NCI-H526 (cell line): Measurements from ENCODE around the gene MPL.

ENCODE experiments used
- DNase-seq, 2 experiments: peaks; one replicate each; lab custom pipeline; 2025; lab: John Stamatoyannopoulos, UW

MPL gene

DNA sequence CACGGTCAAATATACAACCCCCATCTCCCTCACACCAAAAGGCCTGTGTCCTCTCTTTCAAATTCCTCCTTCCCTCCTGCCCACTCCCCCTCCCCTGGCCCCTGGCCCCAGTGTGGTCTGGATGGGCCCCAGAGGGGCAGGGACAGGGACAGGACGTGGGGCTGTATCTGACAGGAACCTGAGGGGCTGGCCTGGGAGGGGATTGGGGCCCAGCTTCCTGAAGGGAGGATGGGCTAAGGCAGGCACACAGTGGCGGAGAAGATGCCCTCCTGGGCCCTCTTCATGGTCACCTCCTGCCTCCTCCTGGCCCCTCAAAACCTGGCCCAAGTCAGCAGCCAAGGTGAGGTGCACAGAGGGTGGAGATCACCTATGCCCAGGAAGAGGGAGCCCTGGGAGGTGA, at the start of gene MPL:
TSS of gene MPL (plus strand) at position 231 of the 400 bp plus-strand sequence. CDS start at position 262, 31 bp downstream.
- no peak for DNase-seq

DNA sequence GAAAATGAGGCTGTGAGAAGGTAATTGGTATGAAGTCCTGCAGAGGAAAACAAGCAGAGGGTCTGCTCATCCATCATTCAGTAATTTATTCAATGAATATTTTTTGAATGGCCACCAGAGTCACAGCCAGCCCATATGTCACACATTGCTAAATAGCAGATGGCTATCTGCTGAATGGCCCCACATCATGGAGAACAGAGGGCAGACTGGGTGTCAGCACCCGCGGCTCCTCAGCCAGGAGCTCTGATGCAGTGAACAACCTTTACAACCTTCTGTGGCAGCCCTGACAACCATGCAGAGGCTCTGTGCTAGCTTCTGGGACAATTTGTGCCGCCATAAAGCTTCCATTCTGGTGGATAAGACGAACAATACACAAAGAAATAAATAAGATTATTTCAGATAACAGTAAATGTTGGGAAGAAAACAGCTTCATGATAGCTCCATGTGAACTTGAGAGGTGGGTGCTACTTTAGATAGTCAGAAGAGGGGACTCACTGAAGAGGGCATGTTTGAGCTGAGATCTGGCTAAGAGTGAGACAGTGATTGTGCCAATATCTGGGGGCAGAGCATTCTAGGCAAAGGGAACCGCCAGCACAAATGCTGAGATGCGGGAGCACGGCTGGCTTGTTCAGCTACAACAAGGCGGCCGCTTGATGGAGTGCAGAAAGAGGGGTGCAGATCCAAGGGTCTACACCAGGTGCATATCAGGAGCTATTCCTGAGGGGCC, 49.4 kb upstream of the MPL start:
- DNase-seq = no peak

GRCh38 chr1:43288785-43289706, 48.6 kb upstream of the MPL start:
- no peak for DNase-seq

- no peak for DNase-seq
Observed at GRCh38 chr1:43292216-43292615, 45.4 kb upstream of the MPL start.

DNA sequence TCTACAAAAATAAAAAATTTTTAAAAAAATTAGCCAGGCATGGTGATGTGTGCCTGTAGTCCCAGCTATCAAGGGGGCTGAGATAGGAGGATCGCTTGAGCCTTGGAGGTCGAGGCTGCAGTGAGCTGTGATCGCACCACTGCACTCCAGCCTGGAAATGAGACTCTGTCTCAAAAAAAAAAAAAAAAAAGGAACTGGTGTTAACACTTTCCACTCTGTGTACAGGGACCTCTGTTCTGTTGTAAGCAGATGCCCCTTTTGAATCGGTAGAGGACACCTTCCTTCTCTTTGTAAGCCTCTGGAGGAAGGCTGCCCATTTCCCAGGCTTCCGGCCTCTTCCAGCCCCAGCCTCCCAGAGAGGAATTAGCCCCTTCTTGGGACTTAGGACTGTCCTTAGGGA, 44.9 kb upstream of the MPL start:
- no peak for DNase-seq

DNA sequence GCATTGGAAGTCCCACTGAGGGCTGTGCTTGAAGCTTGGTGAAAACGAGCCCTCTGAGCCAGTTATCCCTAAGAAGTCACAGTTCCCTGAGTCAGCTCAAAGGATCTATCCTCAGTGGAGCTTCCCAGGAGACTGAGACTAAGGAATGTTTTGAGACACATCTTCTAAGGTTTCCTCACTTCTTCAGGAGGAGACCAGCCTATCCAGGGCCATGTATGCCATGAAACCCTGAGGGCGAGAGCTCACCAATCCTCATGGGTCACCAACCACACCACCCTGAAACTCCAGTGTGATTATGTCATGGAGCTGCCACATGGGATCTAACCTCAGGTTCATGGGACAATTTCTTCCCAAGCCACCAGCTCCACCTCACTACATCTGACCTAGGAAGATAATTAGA, 44.4 kb upstream of the MPL start:
- DNase-seq = no peak

DNA sequence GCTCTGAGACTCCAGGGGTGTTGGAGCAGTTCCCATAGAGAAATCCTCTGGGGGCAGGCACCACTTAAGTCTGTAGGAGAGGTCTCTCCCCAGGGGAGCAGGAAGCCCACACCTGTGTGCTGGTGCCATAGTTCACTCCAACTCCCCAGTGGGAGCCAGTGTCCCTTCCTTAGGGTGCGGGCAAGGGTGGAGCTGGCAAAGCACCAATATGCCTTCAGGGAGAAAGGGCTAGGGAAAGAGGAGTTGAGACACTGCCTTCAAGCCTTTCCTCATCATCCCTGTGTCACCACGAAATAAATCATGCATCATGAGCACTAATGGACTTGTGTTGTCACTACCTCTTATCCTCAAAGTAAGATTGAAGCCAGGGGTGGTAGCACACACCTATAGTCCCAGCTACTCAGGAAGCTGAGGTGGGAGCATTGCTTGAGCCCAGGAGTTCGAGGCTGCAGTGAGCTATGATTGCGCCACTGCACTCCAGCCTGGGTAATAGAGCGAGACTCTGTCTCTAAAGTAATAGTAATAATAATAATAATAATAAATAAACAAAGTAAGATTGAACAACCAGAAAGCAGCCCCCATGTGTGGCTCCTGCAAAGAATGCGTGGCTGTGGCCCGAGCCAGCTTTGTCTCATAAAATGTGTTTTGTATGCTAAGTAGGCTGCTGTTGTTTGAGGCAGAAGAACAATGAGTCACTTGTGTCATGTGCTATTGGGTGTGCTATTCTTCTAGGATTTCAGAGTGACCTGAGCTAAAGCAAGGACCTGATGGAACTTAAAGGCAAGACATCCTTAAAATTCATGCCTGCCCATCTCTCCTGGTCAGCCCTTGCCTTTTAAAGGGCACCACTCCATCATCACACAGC, 43.5 kb upstream of the MPL start:
- DNase-seq = peak; percentile 43 to 77

DNA sequence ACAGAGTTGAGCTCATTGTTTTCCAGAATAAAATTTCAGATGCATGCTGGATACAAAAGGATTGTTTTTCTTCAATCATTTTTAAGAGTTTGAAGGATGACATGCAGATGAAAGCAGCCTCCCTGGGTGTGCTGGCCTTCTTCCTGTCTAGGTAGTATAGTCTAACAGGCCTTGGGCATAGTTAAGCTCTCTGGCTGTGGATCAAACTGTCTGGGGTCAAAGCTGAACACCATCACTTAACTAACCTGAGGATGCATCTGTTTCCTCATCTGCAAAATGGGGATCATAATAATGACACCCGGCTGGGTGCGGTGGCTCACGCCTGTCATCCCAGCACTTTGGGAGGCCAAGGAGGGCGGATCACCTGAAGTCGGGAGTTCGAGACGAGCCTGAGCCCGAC, 42.9 kb upstream of the MPL start:
- no peak for DNase-seq

- no peak for DNase-seq
Observed at GRCh38 chr1:43296207-43296606, 41.4 kb upstream of the MPL start.

DNA sequence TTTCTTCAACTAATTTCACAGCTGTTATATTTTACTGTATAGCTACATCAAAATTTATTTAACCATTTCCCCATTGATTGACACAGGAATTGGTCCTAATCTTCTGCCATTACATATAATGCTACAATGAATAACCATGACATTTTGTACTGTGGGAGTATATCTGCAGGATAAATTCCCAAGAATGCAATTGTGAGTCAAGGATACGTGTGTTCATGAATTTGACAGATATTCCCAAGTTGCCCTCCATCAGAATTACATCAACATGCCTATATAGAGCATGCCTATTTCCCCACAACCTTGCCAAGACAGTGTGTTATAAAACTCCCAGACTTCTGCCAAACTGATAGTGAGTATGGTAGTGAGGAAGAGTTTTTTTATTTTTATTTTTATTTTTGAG, 39.6 kb upstream of the MPL start:
- no peak for DNase-seq

- no peak for DNase-seq
Observed at GRCh38 chr1:43299101-43299500, 38.5 kb upstream of the MPL start.

DNA sequence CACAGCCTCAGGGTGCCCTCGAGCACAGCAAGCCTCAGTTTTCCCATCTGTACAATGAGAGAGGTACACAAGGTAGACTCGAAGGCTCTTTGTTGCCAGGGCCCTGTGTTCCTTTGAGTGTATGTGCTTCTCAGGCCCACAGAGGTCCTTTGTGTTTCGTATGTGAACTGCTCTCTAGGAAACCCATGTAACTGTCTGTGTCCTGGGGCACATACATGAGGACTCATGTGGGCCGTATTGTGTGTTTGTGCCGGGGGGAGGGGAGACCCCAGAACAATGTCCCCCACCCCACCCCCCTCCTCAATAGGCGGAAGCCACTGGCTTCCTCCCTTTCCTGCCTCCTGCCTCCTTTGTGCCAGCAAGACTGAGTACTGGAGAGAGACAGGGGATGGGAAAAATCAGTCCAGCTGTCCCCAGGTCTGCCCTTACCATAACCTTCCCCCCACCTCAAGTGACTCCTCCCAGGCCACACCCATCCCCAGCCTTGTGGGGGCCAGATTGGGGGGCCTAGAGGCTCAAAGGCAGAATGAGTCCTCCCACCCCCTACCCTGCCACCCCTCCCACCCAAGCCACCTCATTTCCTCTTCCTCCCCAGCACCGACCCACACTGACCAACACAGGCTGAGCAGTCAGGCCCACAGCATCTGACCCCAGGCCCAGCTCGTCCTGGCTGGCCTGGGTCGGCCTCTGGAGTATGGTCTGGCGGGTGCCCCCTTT, 37.1 kb upstream of the MPL start, which contains the start of gene TIE1:
TSS of gene TIE1 (plus strand) at position 605 of the 717 bp plus-strand sequence. CDS start at position 695, 90 bp downstream.
- no peak for DNase-seq

- DNase-seq = no peak
Observed at GRCh38 chr1:43302201-43302600, 35.4 kb upstream of the MPL start.

- no peak for DNase-seq
Observed at GRCh38 chr1:43302721-43303470, 34.7 kb upstream of the MPL start.

- DNase-seq = no peak
Observed at GRCh38 chr1:43303471-43304313, 33.9 kb upstream of the MPL start.

DNA sequence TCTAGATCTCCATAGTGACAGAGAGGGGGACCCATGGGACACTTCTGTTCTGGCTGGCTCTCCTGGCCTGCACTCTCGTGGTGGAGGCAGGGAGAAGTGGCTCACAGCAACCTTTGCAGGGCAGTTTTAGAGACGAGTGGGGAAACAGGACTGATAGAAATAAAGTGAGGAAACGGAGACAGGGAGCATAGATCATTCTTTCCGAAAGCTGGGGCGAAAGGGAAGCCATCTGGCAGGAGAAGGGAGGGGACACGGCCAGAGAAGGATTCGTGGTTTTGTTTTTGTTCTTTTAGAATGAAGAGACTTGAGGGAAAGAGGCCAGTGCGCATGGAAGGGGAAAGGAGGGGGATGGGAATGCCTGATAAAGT, 33.3 kb upstream of the MPL start:
- no peak for DNase-seq

- no peak for DNase-seq
Observed at GRCh38 chr1:43304771-43305300, 32.8 kb upstream of the MPL start.

DNA sequence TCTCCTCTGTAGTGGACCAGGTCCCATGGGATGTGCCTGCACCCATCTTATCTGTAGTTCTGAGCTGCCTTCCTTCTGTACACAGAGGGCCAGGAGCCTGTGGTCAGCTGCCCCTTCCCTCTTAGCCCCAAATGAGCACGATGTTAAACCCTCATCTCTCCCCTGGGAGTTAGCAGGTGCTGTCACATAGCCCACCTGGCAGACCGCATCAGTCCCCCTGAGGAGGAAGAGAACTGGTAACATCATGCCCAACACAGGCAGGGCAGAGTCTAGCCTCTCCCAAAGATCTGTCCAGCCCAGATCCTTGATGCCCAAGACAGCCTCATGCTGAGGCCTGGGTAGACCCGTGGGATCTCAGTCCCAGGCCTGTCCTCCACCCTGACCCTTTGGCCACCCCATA, 32.2 kb upstream of the MPL start:
- no peak for DNase-seq

- DNase-seq = no peak
Observed at GRCh38 chr1:43305926-43306687, 31.5 kb upstream of the MPL start.
